H1 (cell line): ENCODE results near the gene CCAR1. TPM values are rescaled to one million over a fixed set of nuclear protein-coding genes. Genes with fewer than 3 reads are reported as not detected.

Experiments
- CTCF ChIA-PET: fragments of 300-600 bp; sonication (Branson Sonifier 250); formaldehyde crosslinking; loops from one replicate; lab custom pipeline; 2021; ENCODE audit not compliant: partially characterized antibody; lab: Charles Lee
- POLR2A ChIA-PET: fragments of 300-600 bp; sonication (Branson Sonifier 250); formaldehyde crosslinking; loops from one replicate; lab custom pipeline; 2021; ENCODE audit warnings: inconsistent platforms; ENCODE audit not compliant: partially characterized antibody; lab: Charles Lee
- DNase-seq, 2 experiments: peaks; one replicate each; pipeline versions ENCODE4 v3.0.0 to v3.0.0-alpha.2; 2010 to 2022; ENCODE audit warnings: low spot score in 2 of 2, low read depth in 1 of 2, mixed read lengths in 1 of 2
- FAIRE-seq: peaks from 2 replicates; lab custom pipeline; 2011; peaks lifted over from hg19 to GRCh38; lab: Jason Lieb, UNC
- H2AFZ ChIP-seq: 2 replicates; pipeline ENCODE4 v1.8.1; 2012; ENCODE audit warnings: low read length, inconsistent platforms
- H2AK5ac ChIP-seq: 2 replicates; pipeline ENCODE4 v1.6.1; 2013; ENCODE audit warnings: low read depth, low read length
- H2BK120ac ChIP-seq: replicated peaks from 2 replicates; pipeline ENCODE3; 2013; ENCODE audit warnings: low read depth, low read length, inconsistent platforms
- H2BK12ac ChIP-seq: 2 replicates; pipeline ENCODE4 v1.6.1; 2013; ENCODE audit warnings: low read depth, low read length
- H2BK15ac ChIP-seq: 2 replicates; pipeline ENCODE4 v1.6.1; 2013; ENCODE audit warnings: low read length
- H2BK20ac ChIP-seq: 2 replicates; pipeline ENCODE4 v1.6.1; 2013; ENCODE audit warnings: low read length
- H2BK5ac ChIP-seq: 2 replicates; pipeline ENCODE4 v1.6.1; 2013; ENCODE audit warnings: low read depth, low read length
- H3K14ac ChIP-seq: 2 replicates; pipeline ENCODE4 v1.6.1; 2013; ENCODE audit warnings: inconsistent platforms; ENCODE audit not compliant: insufficient read length
- H3K18ac ChIP-seq: 2 replicates; pipeline ENCODE4 v1.6.1; 2013; ENCODE audit warnings: low read length; ENCODE audit errors: extremely low read depth
- H3K23ac ChIP-seq: 2 replicates; pipeline ENCODE4 v1.6.1; 2013; ENCODE audit warnings: inconsistent platforms; ENCODE audit not compliant: insufficient read length
- H3K23me2 ChIP-seq: 2 replicates; pipeline ENCODE4 v1.6.1; 2013; ENCODE audit warnings: low read depth, low read length
- H3K27ac ChIP-seq: 2 replicates; pipeline ENCODE4 v1.6.1; 2011; ENCODE audit warnings: low read depth, low read length, inconsistent platforms
- H3K27me3 ChIP-seq, 4 experiments: replicated peaks in 1 of 4; 1 replicate in 1 of 4; 2 replicates in 3 of 4; pipeline versions ENCODE4 v1.6.1 to v1.8.1; 2011 to 2013; ENCODE audit warnings: low read length in 3 of 4, mild to moderate bottlenecking in 3 of 4, inconsistent platforms in 2 of 4, mixed read lengths in 2 of 4, moderate library complexity in 1 of 4; ENCODE audit not compliant: control insufficient read depth in 3 of 4, insufficient read depth in 3 of 4; ENCODE audit errors: extremely low read depth in 1 of 4
- H3K36me3 ChIP-seq, 4 experiments: 2 replicates each; pipeline versions ENCODE4 v1.6.1 to v1.8.1; 2011 to 2013; ENCODE audit warnings: mild to moderate bottlenecking in 4 of 4, low read length in 3 of 4, moderate library complexity in 2 of 4, control low read depth in 1 of 4, inconsistent platforms in 1 of 4; ENCODE audit not compliant: insufficient read depth in 4 of 4, control insufficient read depth in 2 of 4
- H3K4ac ChIP-seq: replicated peaks from 2 replicates; pipeline ENCODE3; 2013; ENCODE audit warnings: low read length, low read depth, mixed read lengths, inconsistent platforms; ENCODE audit not compliant: insufficient read length
- H3K4me1 ChIP-seq, 4 experiments: replicated peaks in 1 of 4; 1 replicate in 1 of 4; 2 replicates in 3 of 4; pipeline versions ENCODE4 v1.6.1 to v1.8.1; 2011 to 2013; ENCODE audit warnings: low read length in 3 of 4, inconsistent platforms in 2 of 4, mixed read lengths in 1 of 4; ENCODE audit not compliant: insufficient read depth in 4 of 4, control insufficient read depth in 3 of 4
- H3K4me2 ChIP-seq, 2 experiments: 2 replicates each; pipeline versions ENCODE4 v1.6.1 to v1.8.1; 2011 to 2013; ENCODE audit warnings: low read depth in 2 of 2, low read length in 2 of 2, control low read depth in 1 of 2, inconsistent platforms in 1 of 2, mild to moderate bottlenecking in 1 of 2; ENCODE audit not compliant: insufficient read depth in 1 of 2
- H3K4me3 ChIP-seq, 4 experiments: fragments of 200-600, 300-600 bp in 1 of 4; sonication (generic), shearing (Covaris generic), sonication (Bioruptor Twin) in 1 of 4; 2 replicates each; pipeline versions ENCODE4 v1.5.1 to v1.8.1; 2011 to 2016; ENCODE audit warnings: low read length in 4 of 4, low read depth in 3 of 4, control low read depth in 2 of 4, inconsistent platforms in 2 of 4, mild to moderate bottlenecking in 2 of 4, mixed read lengths in 1 of 4, moderate library complexity in 1 of 4; ENCODE audit not compliant: insufficient read depth in 2 of 4; ENCODE audit errors: extremely low read depth in 1 of 4
- H3K56ac ChIP-seq: replicated peaks from 2 replicates; pipeline ENCODE3; 2013; ENCODE audit warnings: low read depth, mild to moderate bottlenecking, mixed read lengths, low read length, inconsistent platforms; ENCODE audit not compliant: insufficient read length
- H3K79me1 ChIP-seq: 2 replicates; pipeline ENCODE4 v1.6.1; 2013; ENCODE audit warnings: low read depth, low read length, control low read depth
- H3K79me2 ChIP-seq, 2 experiments: 2 replicates each; pipeline versions ENCODE4 v1.6.1 to v1.8.1; 2012 to 2013; ENCODE audit warnings: low read length in 2 of 2, mild to moderate bottlenecking in 2 of 2, inconsistent platforms in 1 of 2; ENCODE audit not compliant: insufficient read depth in 2 of 2, control insufficient read depth in 1 of 2
- H3K9ac ChIP-seq, 4 experiments: replicated peaks in 1 of 4; 1 replicate in 1 of 4; 2 replicates in 3 of 4; pipeline versions ENCODE4 v1.6.1 to v1.8.1; 2011 to 2013; ENCODE audit warnings: low read depth in 3 of 4, low read length in 3 of 4, control low read depth in 2 of 4, mild to moderate bottlenecking in 2 of 4, moderate library complexity in 2 of 4, inconsistent platforms in 1 of 4; ENCODE audit errors: extremely low read depth in 1 of 4
- H3K9me3 ChIP-seq, 2 experiments: 2 replicates each; pipeline versions ENCODE4 v1.6.1 to v1.8.1; 2012 to 2013; ENCODE audit warnings: mild to moderate bottlenecking in 2 of 2, moderate library complexity in 2 of 2, control low read depth in 1 of 2, inconsistent platforms in 1 of 2, low read depth in 1 of 2, low read length in 1 of 2, mixed read lengths in 1 of 2; ENCODE audit not compliant: insufficient read depth in 2 of 2
- H4K20me1 ChIP-seq, 2 experiments: replicated peaks in 1 of 2; 2 replicates each; pipeline versions ENCODE3 to v1.8.1; 2011 to 2013; ENCODE audit warnings: inconsistent platforms in 2 of 2, low read length in 2 of 2, mild to moderate bottlenecking in 1 of 2; ENCODE audit not compliant: insufficient read depth in 2 of 2, control insufficient read depth in 1 of 2
- H4K5ac ChIP-seq: 2 replicates; pipeline ENCODE4 v1.6.1; 2013; ENCODE audit warnings: low read length, low read depth, mixed read lengths, inconsistent platforms; ENCODE audit not compliant: insufficient read length
- H4K8ac ChIP-seq: 2 replicates; pipeline ENCODE4 v1.8.0; 2013; ENCODE audit warnings: mild to moderate bottlenecking, moderate library complexity, low read length, inconsistent platforms; ENCODE audit not compliant: insufficient read depth; ENCODE audit errors: extremely low read depth
- H4K91ac ChIP-seq: replicated peaks from 2 replicates; pipeline ENCODE3; 2013; ENCODE audit warnings: low read length, mixed read lengths, inconsistent platforms; ENCODE audit not compliant: insufficient read length
- CEBPB ChIP-seq: IDR thresholded peaks from 2 replicates; pipeline ENCODE4 v1.6.1; 2012; ENCODE audit warnings: low read depth, low read length
- EGR1 ChIP-seq: IDR thresholded peaks from 2 replicates; pipeline ENCODE4 v1.6.1; 2011; ENCODE audit warnings: low read depth, low read length, borderline replicate concordance
- HDAC2 ChIP-seq, 2 experiments: fragments of 300-600 bp in 1 of 2; sonication (generic) in 1 of 2; IDR thresholded peaks; 2 replicates each; pipeline ENCODE4 v1.6.1; 2011 to 2012; ENCODE audit warnings: low read depth in 2 of 2, low read length in 2 of 2, mild to moderate bottlenecking in 2 of 2, moderate library complexity in 2 of 2, borderline replicate concordance in 1 of 2, inconsistent platforms in 1 of 2
- JUN ChIP-seq: IDR thresholded peaks from 2 replicates; pipeline ENCODE4 v1.6.1; 2011; ENCODE audit warnings: low read depth, mild to moderate bottlenecking, improper control_type of control experiment, low read length
- KDM4A ChIP-seq: IDR thresholded peaks from one replicate; pipeline ENCODE4 v1.7.1; 2012; ENCODE audit warnings: low read depth, mild to moderate bottlenecking, moderate library complexity, low read length, inconsistent platforms; ENCODE audit not compliant: severe bottlenecking
- SIRT6 ChIP-seq: IDR thresholded peaks from one replicate; pipeline ENCODE4 v1.7.1; 2012; ENCODE audit warnings: low read length, inconsistent platforms
- WGBS, 2 experiments: shearing (Covaris generic) in 1 of 2; methylation state at CpG; one replicate each; pipeline versions ENCODE4 v1.1.6 to v1.1.7; 2013 to 2015; ENCODE audit warnings: low lambda C conversion rate in 2 of 2, mixed read lengths in 2 of 2, inconsistent platforms in 1 of 2, low coverage in 1 of 2, missing lambda C conversion rate in 1 of 2; ENCODE audit not compliant: insufficient replicate concordance in 2 of 2, insufficient coverage in 1 of 2, insufficient read length in 1 of 2; ENCODE audit errors: extremely low coverage in 1 of 2, missing lambda C conversion rate in 1 of 2; 5-methylcytosine and 5-hydroxymethylcytosine counted together
- polyA plus RNA-seq, 7 experiments: library from polyadenylated mRNA; depleted of rRNA in 3 of 7; stranded (reverse) in 5 of 7; unstranded in 2 of 7; fragments of >200 nt in 5 of 7; fragments of 200-250 nt in 2 of 7; gene quantifications; 1 replicate in 5 of 7; 2 replicates in 1 of 7; 4 replicates in 1 of 7; pipeline versions ENCODE4 v1.2.1 to v1.2.3, GENCODE V29; 2011 to 2013; ENCODE audit warnings: missing spikeins in 2 of 7, mixed read lengths in 2 of 7
- total RNA-seq: library from RNA; stranded (reverse); fragmentation: NEBNext Ultra II Directional; extraction: Animal tissue kit (Norgen Biotek cat#: 25700); gene quantifications from 2 replicates; pipeline ENCODE4 v1.2.1, GENCODE V29; 2021

CCAR1 gene
- total and polyA plus RNA-seq, 2 of the 8 experiments (the other 6 are each of a cell fraction or from before 2014, with no cell fraction given) = 91.6 to 111 TPM

DNA sequence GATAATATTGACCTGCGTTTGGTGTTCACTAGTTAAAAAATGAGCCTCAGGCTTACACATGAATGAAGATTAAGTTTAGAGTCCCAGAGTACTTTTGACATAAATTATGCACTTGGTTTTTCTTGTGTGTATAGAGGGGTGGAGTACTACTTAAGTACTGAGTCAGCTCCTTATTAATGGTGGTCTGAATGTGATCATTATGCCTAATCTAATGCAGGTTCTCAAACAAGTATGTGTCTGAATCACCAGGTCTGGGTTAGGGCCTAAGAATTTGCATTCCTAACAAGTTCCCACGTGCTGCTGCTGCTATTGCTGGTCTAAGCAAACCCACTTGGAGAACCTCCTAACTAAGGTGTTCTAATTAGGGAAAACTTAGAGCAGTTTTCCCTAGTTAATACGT, 75.6 kb downstream of the CCAR1 start:
- Histone ChIP-seq H3K18ac (no peak overlapping the region), H3K79me2 (no peaks in the 10 kb centered on the region), H3K56ac (no peak overlapping the region), H3K27me3 (no peaks in the 10 kb centered on the region), H3K4me2 (no peak overlapping the region), H3K36me3 (peaks cover 0 to 47% (median 9%) of the 10 kb centered on the region in 4 experiments; a peak in 7 of 8 replicates), H3K14ac (no peak overlapping the region), H2BK5ac (no peak overlapping the region), H2BK15ac (no peak overlapping the region), H3K23ac (no peak overlapping the region), H3K9ac (no peak overlapping the region), H2BK120ac (no peak overlapping the region), H3K79me1 (no peaks in the 10 kb centered on the region), H2BK20ac (no peak overlapping the region)
- 92% methylated on average over 3 of the region's 3 CpGs; no CpG with 5 or more reads in 1 of the 2 experiments for WGBS, 2 experiments
- POLR2A ChIA-PET = interaction anchor here (1.1 to 5.5 kb wide), 3 partner anchors 9 to 104 kb away, joined by 3 to 25 read pairs (median 5); partner anchors contain the start of gene DDX50
- no peak for TF ChIP-seq JUN
- TF ChIP-seq CEBPB = no peak
- no peak for TF ChIP-seq EGR1
- TF ChIP-seq SIRT6 = no peak
- TF ChIP-seq KDM4A = no peak
- no peak for TF ChIP-seq HDAC2 (IDR thresholded peaks at IDR 0.05; ENCODE audit: borderline replicate concordance in 1 of 2, low read depth in 2 of 2, low read length in 2 of 2)
- TF ChIP-seq, all 59 proteins: peak for 0
- Histone ChIP-seq H3K4me1 (no peaks in the 10 kb centered on the region), H4K5ac (no peak overlapping the region), H3K4ac (no peak overlapping the region), H2BK12ac (no peak overlapping the region), H3K23me2 (no peaks in the 10 kb centered on the region), H3K27ac (no peak overlapping the region), H2AK5ac (no peak overlapping the region), H4K8ac (no peak overlapping the region), H4K91ac (no peak overlapping the region), H3K9me3 (no peaks in the 10 kb centered on the region), H2AFZ (no peak overlapping the region), H3K4me3 (no peak overlapping the region), H4K20me1 (peaks cover 0 to 2% of the 10 kb centered on the region in 2 experiments)
- CTCF ChIA-PET = interaction anchor here (1.1 to 2.5 kb wide), 5 partner anchors 14 to 155 kb away, joined by 4 to 15 read pairs (median 5); no protein-coding TSS in a partner anchor
- no peak for DNase-seq
- no peak for FAIRE-seq
